GM19324 (cell line): Measurements from ENCODE around the gene TTC4.

Experiments
- ATAC-seq: cut with Tn5 transposase; IDR thresholded peaks from one replicate; pipeline ENCODE4 v1.9.1; 2021; ENCODE audit warnings: mild to moderate bottlenecking, moderate library complexity; ENCODE audit not compliant: unreplicated experiment, low FRiP score

TTC4 gene

GRCh38 chr1:54777431-54777830 lies 61.8 kb downstream of the TTC4 start:
- ATAC-seq, result no peak

DNA sequence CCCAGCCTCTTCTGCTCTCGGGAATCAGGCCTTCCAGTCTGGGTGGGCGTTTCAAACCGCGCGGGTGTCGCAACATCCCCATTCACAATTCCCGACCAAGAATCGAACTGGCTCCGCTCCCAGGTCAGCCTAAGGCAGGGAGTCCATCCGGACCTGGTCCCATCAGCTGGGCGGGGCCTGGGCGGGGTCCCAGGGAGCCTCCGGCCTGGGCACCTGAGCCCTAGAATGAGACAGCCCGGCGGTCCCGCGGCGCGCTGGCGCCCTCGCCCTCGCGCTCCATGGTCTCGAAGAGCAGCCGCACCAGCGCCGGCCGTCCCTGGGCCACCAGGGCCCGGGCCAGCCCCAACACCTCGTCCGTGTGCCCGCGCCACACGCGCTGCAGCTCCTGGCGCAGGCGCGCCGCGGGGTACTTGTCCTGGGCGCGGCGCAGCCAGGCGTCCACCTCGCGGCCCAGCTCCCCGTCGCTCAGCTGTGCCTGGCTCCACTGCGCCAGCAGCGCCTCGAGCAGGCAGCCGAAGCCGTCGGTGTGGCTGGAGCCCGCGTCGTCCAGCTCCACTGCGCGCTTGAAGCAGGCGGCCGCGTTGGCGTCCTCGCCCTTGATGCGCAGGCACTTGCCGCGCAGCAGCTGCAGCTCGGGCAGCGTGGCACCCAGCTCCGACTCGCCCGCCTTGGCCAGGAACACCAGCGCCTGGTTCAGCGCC lies 65.5 kb downstream of the TTC4 start:
- no peak for ATAC-seq

GRCh38 chr1:54782156-54782555 lies 66.5 kb downstream of the TTC4 start:
- ATAC-seq, result no peak

DNA sequence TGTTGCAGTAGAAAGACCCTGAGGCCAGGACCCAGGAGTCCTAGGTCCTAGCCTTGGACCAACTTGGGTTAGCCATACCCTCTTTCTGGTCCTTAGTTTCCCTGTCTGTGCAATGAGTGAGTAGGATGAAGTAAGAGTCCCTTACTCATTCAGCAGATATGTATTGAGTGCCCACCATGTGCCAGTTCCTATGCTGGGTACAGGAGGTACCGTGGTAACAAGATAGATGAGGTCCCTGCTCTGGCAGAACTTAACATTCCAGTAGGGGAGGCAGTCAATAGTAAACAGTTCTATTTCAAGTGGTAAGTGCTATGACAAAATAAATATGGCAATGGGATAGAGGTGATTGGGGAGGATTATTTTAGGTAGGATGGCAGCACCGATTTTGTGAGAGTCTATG lies 66.9 kb downstream of the TTC4 start:
- no peak for ATAC-seq

DNA sequence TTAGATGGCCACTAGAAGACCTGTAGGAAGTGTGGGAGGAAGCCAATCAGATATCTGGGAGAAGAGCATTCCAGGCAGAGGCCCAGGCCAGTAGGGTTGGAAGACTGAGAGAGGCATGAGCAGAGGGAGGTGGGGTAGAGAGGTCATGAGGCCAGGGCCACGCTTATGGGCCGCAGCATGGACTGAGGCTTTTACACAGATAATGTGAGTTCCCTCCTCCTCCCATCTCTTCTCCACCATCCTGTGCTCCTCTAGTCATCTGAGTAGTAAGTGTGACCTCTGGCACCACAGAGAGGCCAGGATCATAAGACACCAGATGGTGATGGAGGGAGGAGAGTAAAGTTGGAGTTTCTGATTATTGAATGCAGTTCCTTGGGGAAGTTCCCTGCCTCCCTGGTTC lies 68.4 kb downstream of the TTC4 start:
- ATAC-seq, result no peak

GRCh38 chr1:54786778-54787177 lies 71.1 kb downstream of the TTC4 start:
- ATAC-seq, result no peak

- ATAC-seq, result no peak
Measured at GRCh38 chr1:54787604-54788003, 71.9 kb downstream of the TTC4 start.

GRCh38 chr1:54788459-54788858 lies 72.8 kb downstream of the TTC4 start:
- ATAC-seq, result no peak

GRCh38 chr1:54791880-54792522 lies 76.3 kb downstream of the TTC4 start:
- no peak for ATAC-seq
